K562 (cell line): ENCODE data around the gene CDK9. TPM values are rescaled to one million over a fixed set of nuclear protein-coding genes. Genes with fewer than 3 reads are reported as not detected.
A peak's percentile ranks its signal among the peaks of the same experiment; 100 is the strongest.

Experiments
- DNMT1 ChIP-seq: fragments of 450-650 bp; IDR thresholded peaks from 2 replicates; pipeline ENCODE4 v1.6.1; 2016; ENCODE audit warnings: antibody characterized with exemption, mild to moderate bottlenecking
- MNT ChIP-seq, 2 experiments: fragments of 450-650 bp; conservative IDR thresholded peaks; 2 replicates each; pipeline ENCODE4 v1.6.1; 2017; ENCODE audit warnings: mild to moderate bottlenecking in 2 of 2, moderate library complexity in 2 of 2
- SIN3A ChIP-seq, 2 experiments: fragments of 150-350 bp in 1 of 2; IDR thresholded peaks; 2 replicates each; pipeline ENCODE4 v1.6.1; 2011 to 2016; ENCODE audit warnings: borderline replicate concordance in 2 of 2, low read depth in 2 of 2, low read length in 2 of 2, mild to moderate bottlenecking in 2 of 2, moderate library complexity in 2 of 2; ENCODE audit not compliant: control insufficient read depth in 1 of 2
- TEAD1 ChIP-seq, 2 experiments: fragments of 450-650 bp in 1 of 2; sonication (generic) in 1 of 2; formaldehyde crosslinking; IDR thresholded peaks; 2 replicates each; pipeline versions ENCODE4 v1.4.0 to v1.8.0; 2020 to 2022; ENCODE audit warnings: mild to moderate bottlenecking in 2 of 2, missing genetic modification reagents in 1 of 2
- THAP12 ChIP-seq: fragments of 250-450 bp; sonication (Bioruptor Pico); IDR thresholded peaks from 2 replicates; pipeline ENCODE4 v1.9.0; 2021; ENCODE audit warnings: mild to moderate bottlenecking, inconsistent platforms
- THRB ChIP-seq: fragments of 450-650 bp; formaldehyde crosslinking; conservative IDR thresholded peaks from 2 replicates; pipeline ENCODE4 v1.4.0; 2022; ENCODE audit warnings: mild to moderate bottlenecking, missing genetic modification characterization
- U2AF1 ChIP-seq: fragments of 200-400 bp; formaldehyde crosslinking; optimal IDR thresholded peaks from 2 replicates; pipeline ENCODE3; 2017; ENCODE audit warnings: mild to moderate bottlenecking, low read depth, low read length, moderate library complexity
- ZNF133 ChIP-seq: fragments of 250-450 bp; sonication (Bioruptor Pico); IDR thresholded peaks from 2 replicates; pipeline ENCODE4 v1.4.0; 2020; ENCODE audit warnings: mild to moderate bottlenecking
- ZNF146 ChIP-seq: IDR thresholded peaks from one replicate; pipeline ENCODE4 v1.6.1; 2018; ENCODE audit warnings: missing compliant biosample characterization; ENCODE audit not compliant: unreplicated experiment
- ZNF408 ChIP-seq: fragments of 250-450 bp; sonication (Bioruptor Pico); IDR thresholded peaks from 2 replicates; pipeline ENCODE4 v1.4.0; 2020; ENCODE audit warnings: low read depth, mild to moderate bottlenecking, moderate library complexity
- ZNF518B ChIP-seq: fragments of 250-450 bp; sonication (Bioruptor Pico); IDR thresholded peaks from 2 replicates; pipeline ENCODE4 v1.5.0; 2021; ENCODE audit warnings: mild to moderate bottlenecking, moderate library complexity
- ZNF740 ChIP-seq, 3 experiments: fragments of 200-800 bp in 1 of 3; sonication (Bioruptor generic) in 1 of 3; sonication (generic) in 1 of 3; formaldehyde crosslinking in 1 of 3; IDR thresholded peaks; 2 replicates each; pipeline versions ENCODE4 v1.6.1 to v1.8.0; 2016 to 2022; ENCODE audit warnings: mild to moderate bottlenecking in 2 of 3, missing compliant biosample characterization in 2 of 3, missing genetic modification characterization in 2 of 3, missing genetic modification reagents in 1 of 3
- polyA plus RNA-seq, 8 experiments: library from polyadenylated mRNA; depleted of rRNA in 4 of 8; stranded (reverse) in 5 of 8; unstranded in 3 of 8; fragments of >200 nt; fragmentation: Nextera tagmentation in 2 of 8; fragmentation: Illumina TruSeq in 1 of 8; extraction: Ambion mirVana in 2 of 8; extraction: Trizol in 1 of 8; gene quantifications; 2 replicates each; pipeline versions ENCODE4 v1.2.1 to v1.2.3, GENCODE V29; 2011 to 2014; ENCODE audit warnings: inconsistent platforms in 1 of 8, missing spikeins in 1 of 8
- total RNA-seq, 7 experiments: library from RNA; depleted of rRNA in 6 of 7; stranded (reverse); fragments of >200 nt in 6 of 7; fragmentation: Illumina TruSeq in 2 of 7; extraction: Trizol in 2 of 7; gene quantifications; 2 replicates each; pipeline versions ENCODE4 v1.2.1 to v1.2.3, GENCODE V29; 2011 to 2021; ENCODE audit warnings: low replicate concordance in 1 of 7

CDK9 gene
- total and polyA plus RNA-seq, 9 of the 15 experiments (the other 6 are each of a cell fraction or from before 2014, with no cell fraction given): 4.2 to 78.6 (median 33.0) TPM

- peak; percentile 70; the same call in 1 of the 2 replicates for TF ChIP-seq THAP12 (CRISPR knock-in tag)
- peak; percentile 59 to 69; a peak in 2 of 4 replicates for TF ChIP-seq SIN3A (IDR thresholded peaks at IDR 0.05; ENCODE audit: borderline replicate concordance in 2 of 2, control insufficient read depth in 1 of 2, low read depth in 2 of 2, low read length in 2 of 2)
- TF ChIP-seq ZNF146: no peak
- peak in 1 of 2 experiments; percentile 65; a peak in 1 of 4 replicates for TF ChIP-seq TEAD1 (CRISPR knock-in tag; IDR thresholded peaks at IDR 0.05)
- TF ChIP-seq U2AF1: peak; percentile 82
- no peak for TF ChIP-seq THRB
- TF ChIP-seq ZNF133 (CRISPR knock-in tag): no peak
- peak; percentile 94 to 98 for TF ChIP-seq MNT (conservative IDR thresholded peaks at IDR 0.05)
- TF ChIP-seq DNMT1: no peak
- TF ChIP-seq ZNF740 (CRISPR knock-in tag; IDR thresholded peaks at IDR 0.05): no peak
- no peak for TF ChIP-seq ZNF740 (tag; IDR thresholded peaks at IDR 0.05)
- TF ChIP-seq ZNF408 (CRISPR knock-in tag): no peak
- no peak for TF ChIP-seq ZNF518B (CRISPR knock-in tag)
Observed at GRCh38 chr9:127802576-127803443, 17.0 kb downstream of the CDK9 start, which contains the start of gene FPGS (continued).
